Left kidney (tissue), 2 donors: ENCODE data around the gene DNAI2. TPM values are rescaled to one million over a fixed set of nuclear protein-coding genes. Genes with fewer than 3 reads are reported as not detected.

ENCODE experiments used
- DNase-seq: peaks from one replicate; pipeline ENCODE4 v3.0.0-alpha.2; 2013
- polyA plus RNA-seq: library from polyadenylated mRNA; unstranded; fragments of 120-200 nt; gene quantifications from one replicate; pipeline ENCODE4 v1.2.1, GENCODE V29; 2013; ENCODE audit not compliant: insufficient read length

DNAI2 gene
- polyA plus RNA-seq, 1 donor: 0.12 TPM

DNA sequence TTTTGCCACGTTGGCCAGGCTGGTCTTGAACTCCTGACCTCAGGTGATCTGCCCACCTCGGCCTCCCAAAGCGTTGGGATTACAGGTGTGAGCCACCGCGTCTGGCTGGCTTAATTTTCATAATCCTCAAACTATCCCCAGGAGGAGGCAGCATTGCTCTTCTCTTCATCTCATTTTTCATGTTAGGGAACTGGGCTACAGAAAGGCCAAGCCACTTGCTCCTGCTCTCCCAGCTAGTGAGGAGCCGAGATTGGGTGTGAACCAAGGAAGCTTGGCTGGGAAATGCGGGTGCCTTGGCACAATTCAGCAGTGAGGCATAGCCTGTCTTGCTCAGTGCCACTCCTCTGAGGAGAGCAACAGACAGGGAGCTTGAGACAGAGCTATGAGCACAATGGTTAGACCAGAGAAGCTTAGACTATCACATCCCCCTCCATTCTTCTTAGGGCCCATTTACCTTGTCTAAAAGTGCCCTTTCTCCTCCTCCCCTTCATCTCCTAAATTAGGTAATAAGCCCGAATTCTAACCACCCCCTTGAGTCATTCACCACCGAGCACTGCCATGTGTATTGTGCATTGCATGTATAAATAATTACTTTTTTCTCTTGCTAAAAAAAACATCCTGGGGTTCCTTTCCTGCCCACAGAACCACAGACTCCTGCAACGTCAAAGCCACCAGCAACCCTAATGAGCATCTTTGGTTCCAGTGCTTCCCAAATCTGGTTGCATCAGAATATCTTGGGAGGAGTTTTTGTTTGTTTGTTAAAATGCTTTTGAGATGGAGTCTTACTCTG, 32.0 kb downstream of the DNAI2 start:
- DNase-seq: no peak

DNA sequence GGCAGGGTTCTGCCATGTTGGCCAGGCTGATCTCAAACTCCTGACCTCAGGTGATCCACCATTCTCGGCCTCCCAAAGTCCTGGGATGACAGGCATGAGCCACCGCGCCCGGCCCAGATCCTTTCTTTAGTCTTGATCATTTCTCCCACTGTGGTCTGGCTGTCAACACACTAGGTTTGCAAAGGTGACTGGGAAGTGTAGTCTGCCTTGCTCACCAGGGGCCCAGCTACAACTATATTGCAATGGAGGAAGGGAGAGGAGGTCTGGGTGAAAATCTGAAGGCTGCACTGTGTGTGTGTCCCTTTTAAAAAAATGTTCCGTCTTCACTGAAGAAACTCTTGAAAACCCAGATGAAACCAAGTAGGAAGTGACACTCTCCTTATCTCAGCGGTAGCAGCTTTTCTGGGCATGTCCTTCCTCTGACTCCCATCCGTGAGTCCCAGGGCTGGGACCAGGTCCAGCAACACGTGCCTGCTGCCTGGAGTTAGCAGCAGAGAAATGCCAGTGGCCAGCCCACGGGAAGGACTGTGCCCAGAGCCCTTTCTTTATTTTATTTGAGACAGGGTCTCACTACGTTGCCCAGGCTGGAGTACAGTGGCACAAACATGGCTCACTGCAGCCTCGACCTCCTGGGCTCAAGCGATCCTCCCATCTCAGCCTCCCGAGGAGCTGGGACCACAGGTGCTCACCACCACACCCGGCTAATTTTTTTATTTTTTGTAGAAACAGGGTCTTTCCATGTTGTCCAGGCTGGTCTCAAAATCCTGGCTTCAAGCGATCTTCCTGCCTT, 34.1 kb downstream of the DNAI2 start:
- DNase-seq: no peak

GRCh38 chr17:74309902-74310301, 35.9 kb downstream of the DNAI2 start:
- DNase-seq: no peak

GRCh38 chr17:74314877-74315276, 40.8 kb downstream of the DNAI2 start:
- DNase-seq: no peak

- no peak for DNase-seq
Observed at GRCh38 chr17:74316220-74316619, 42.2 kb downstream of the DNAI2 start.

- DNase-seq: no peak
Observed at GRCh38 chr17:74317071-74317470, 43.0 kb downstream of the DNAI2 start.

GRCh38 chr17:74318391-74318790, 44.4 kb downstream of the DNAI2 start:
- no peak for DNase-seq

DNA sequence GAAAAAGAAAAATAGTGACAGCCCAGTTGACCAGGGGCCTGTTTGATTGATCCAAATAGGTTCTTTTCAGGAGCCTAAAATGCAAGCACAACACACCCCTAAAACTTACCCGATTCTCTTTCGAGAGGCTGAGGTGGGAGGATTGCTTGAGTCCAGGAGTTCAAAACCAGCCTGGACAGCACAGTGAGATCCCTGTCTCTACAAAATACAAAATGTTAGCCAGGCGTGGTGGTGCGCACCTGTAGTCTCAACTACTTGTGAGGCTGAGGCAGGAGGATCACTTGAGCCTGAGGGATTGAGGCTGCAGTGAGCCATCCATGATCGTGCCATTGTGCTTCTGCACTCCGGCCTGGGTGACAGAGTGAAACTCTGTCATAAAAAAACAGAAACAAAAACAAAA, 50.5 kb downstream of the DNAI2 start:
- no peak for DNase-seq

- DNase-seq: no peak
Observed at GRCh38 chr17:74325376-74325742, 51.3 kb downstream of the DNAI2 start.

GRCh38 chr17:74325743-74326379, 51.8 kb downstream of the DNAI2 start, which contains the start of gene KIF19:
TSS of gene KIF19 (plus strand) at chr17:74326226. CDS start at chr17:74326350, 124 bp downstream.
- DNase-seq: peak; percentile 46

DNA sequence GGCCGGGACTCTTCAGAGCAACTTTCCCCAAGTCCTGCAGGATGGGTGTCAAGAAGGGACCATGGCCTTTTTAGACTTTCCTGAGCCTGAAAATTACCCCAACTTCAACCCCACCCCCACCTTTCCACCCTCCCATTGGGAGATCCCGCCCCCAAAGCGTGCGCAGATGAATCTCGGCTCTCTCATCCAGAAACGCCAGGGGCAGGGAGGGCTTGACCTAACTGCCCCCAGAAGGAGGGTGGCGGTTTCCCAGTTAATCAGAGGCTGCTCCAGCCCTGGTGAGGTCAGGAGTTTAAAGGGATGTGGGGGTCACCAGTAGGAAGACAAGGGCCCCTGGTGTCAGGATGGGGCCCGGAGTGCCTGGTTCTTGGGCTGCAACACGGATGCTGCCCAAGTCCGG, 52.5 kb downstream of the DNAI2 start:
- DNase-seq: no peak

DNA sequence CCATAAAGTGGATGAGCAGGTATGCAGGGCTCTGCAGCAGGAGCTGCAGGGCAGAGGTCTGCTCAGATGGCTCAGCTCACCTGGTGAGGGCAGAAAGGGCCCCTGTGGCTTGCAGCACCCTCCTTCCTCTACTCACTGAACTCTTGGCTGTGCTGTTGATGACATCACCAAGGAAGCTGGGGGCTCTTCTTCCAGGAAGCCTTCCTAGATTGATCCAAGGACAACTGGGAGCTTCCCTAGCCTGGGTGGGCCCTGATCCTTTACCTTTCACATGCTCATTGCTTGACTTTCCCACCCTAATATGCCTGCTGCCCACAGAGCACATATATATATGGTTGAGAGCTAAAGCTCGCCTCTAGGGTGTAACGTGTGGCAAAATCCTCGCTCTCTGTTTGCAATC, 54.5 kb downstream of the DNAI2 start:
- no peak for DNase-seq

- no peak for DNase-seq
Observed at GRCh38 chr17:74329378-74329777, 55.3 kb downstream of the DNAI2 start.

- no peak for DNase-seq
Observed at GRCh38 chr17:74330446-74330845, 56.4 kb downstream of the DNAI2 start.

DNA sequence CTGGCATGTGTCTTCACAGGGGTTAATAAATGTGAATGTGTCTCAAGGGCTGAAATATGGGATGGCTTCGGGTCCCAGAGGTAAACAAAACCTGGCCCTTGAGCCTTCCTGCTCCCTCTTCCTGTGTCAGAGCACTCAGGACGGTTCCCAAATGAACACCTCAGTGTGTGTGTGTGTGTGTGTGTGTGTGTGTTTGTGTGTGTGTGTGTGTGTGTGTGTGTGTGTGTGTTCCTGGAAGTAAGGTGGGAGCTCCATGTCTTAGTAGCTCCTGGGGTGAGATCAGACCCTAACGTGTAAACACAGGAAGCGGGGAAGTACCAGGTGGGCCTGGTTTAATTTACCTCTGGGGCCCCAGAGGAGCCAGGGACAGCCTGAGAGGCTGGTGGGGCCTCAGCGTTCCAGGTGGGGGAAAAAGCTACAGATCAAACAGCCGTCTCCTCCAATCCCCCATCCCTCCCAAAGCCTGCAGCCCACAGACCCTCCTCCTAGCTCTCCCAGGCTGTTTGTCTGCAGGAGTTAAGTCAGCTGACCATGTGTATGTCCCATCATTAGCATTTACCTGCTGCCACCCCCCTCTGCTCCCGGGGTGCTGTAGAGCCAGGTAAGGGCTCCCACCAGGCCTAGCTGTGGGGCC, 58.1 kb downstream of the DNAI2 start:
- DNase-seq: no peak

- no peak for DNase-seq
Observed at GRCh38 chr17:74332763-74333283, 58.8 kb downstream of the DNAI2 start.

DNA sequence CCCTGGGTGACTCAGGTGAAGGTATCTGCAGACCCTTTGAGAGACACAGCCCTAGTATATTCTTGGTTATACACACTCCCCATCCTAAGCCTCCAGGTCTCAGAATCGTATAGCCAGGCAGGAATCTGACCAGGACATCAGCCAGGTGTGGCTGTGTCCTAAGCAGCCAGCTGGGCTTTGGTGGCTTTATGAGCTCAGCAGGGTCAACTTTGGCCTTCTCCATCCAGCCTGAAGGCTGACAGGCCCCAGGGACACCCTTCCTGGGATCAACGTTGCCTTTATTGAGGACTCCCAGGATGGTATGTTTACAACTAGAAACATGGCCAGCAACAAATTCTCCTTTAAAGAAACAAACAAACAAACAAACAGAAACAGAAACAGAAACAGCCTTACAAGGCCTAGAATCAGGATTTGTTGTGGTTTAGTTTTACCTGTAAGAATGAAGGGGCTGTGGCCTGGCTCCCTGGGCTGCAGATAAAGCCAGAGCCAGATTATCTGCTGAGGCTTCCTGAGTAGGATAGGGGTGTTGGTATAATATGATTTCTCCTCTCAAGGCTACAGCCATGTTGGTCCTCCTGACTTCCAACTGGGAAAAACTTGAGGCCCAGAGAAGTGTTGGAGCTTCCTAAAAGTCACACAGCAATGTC, 60.5 kb downstream of the DNAI2 start:
- DNase-seq: no peak

DNA sequence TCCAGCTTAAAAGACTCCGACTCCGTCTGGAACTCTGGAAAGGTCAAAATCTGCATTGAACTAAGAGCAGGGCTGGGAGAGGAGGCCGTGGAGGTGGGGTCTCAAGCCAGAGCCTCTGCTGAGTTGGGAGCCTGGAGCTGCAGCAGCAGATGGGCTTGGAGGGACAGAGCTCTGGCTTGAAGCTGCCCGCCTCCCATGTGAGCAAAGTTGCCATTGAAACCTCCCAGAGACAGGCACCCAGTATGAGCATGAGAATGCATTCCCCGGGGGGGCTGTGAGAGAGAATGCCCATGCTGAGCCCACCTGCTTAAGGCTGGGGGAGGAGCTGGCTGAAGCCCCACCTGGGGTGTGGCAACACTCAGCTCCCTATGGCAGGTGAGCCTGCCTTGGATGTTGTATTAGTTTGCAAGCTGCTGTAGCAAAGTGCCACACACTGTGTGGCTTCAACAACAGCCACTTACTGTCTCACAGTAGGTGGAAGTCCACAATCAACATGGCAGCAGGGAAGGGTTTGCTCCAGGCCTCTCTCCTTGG, 61.6 kb downstream of the DNAI2 start:
- DNase-seq: no peak

GRCh38 chr17:74336307-74336706, 62.3 kb downstream of the DNAI2 start:
- no peak for DNase-seq

GRCh38 chr17:74337834-74338500, 63.9 kb downstream of the DNAI2 start:
- DNase-seq: no peak
